Kidney (tissue), 14 donors: ENCODE data around the gene GMPR. TPM values are rescaled to one million over a fixed set of nuclear protein-coding genes. Genes with fewer than 3 reads are reported as not detected.

ENCODE experiments used
- DNase-seq, 5 donors: peaks; one replicate each; pipeline ENCODE4 v3.0.0-alpha.2; 2013 to 2020
- FAIRE-seq: peaks from 2 replicates; lab custom pipeline; 2012; peaks lifted over from hg19 to GRCh38; lab: Jason Lieb, UNC
- H3K27ac ChIP-seq, 2 donors: one replicate each; pipeline ENCODE4 v1.7.0; 2013; ENCODE audit warnings: low read depth in 2 of 2, low read length in 2 of 2, inconsistent platforms in 1 of 2
- H3K27me3 ChIP-seq: one replicate; pipeline ENCODE4 v1.7.1; 2013; ENCODE audit warnings: low read length, inconsistent platforms; ENCODE audit not compliant: control insufficient read depth, insufficient read depth
- H3K36me3 ChIP-seq, 3 donors: one replicate each; pipeline versions ENCODE4 v1.7.0 to v1.7.1; 2013; ENCODE audit warnings: low read length in 3 of 3, control low read depth in 1 of 3, inconsistent platforms in 1 of 3; ENCODE audit not compliant: insufficient read depth in 3 of 3, control insufficient read depth in 2 of 3
- H3K4me1 ChIP-seq, 3 donors: one replicate each; pipeline versions ENCODE4 v1.7.0 to v1.7.1; 2013; ENCODE audit warnings: low read length in 3 of 3, inconsistent platforms in 1 of 3, low read depth in 1 of 3; ENCODE audit not compliant: control insufficient read depth in 2 of 3, insufficient read depth in 2 of 3
- H3K4me3 ChIP-seq, 3 donors: one replicate each; pipeline versions ENCODE4 v1.7.0 to v1.8.1; 2013; ENCODE audit warnings: low read length in 3 of 3, control low read depth in 1 of 3, inconsistent platforms in 1 of 3
- H3K9ac ChIP-seq, 3 donors: one replicate each; pipeline versions ENCODE4 v1.7.0 to v1.7.1; 2013; ENCODE audit warnings: low read length in 3 of 3, control low read depth in 1 of 3, inconsistent platforms in 1 of 3
- H3K9me3 ChIP-seq, 3 donors: one replicate each; pipeline versions ENCODE4 v1.7.0 to v1.7.1; 2013; ENCODE audit warnings: low read length in 3 of 3, control low read depth in 1 of 3, inconsistent platforms in 1 of 3; ENCODE audit not compliant: control insufficient read depth in 2 of 3, insufficient read depth in 1 of 3
- CTCF ChIP-seq: IDR thresholded peaks from 3 replicates; pipeline ENCODE4 v1.5.1; 2012; ENCODE audit warnings: mild to moderate bottlenecking, moderate library complexity, borderline replicate concordance; ENCODE audit not compliant: insufficient read depth; ENCODE audit errors: extremely low read depth
- intact Hi-C: fragments of 100-400 bp; cut with DNase I; formaldehyde crosslinking; loops from one replicate; pipeline ENCODE4 v1.11.1; 2022
- polyA plus RNA-seq: library from polyadenylated mRNA; stranded (reverse); fragments of 350-450 nt; fragmentation: Illumina TruSeq; extraction: RNeasy Lipid Tissue Mini Kit (QIAGEN cat#74804); gene quantifications from one replicate; pipeline ENCODE4 v1.2.3, GENCODE V29; 2014; ENCODE audit warnings: low read depth, low replicate concordance; ENCODE audit not compliant: insufficient read depth
- total RNA-seq: library from RNA; stranded (reverse); fragmentation: NEBNext Ultra II Directional; extraction: Animal tissue kit (Norgen Biotek cat#: 25700); gene quantifications from one replicate; pipeline ENCODE4 v1.2.1, GENCODE V29; 2021
- donor health status: control.
- donor health status: control.
- donor health status: control.
- donor health status: control.
- donor health status: control.
- donor health status: DM: yes; HTN: yes; CAD: no.
- donor health status: Normal renal cell carcinoma (clear cell type).

GMPR gene
- total and polyA plus RNA-seq, 2 donors from 2014 or later, result 51.4 to 54.5 TPM

- intact Hi-C loops, result no loop called here
- Histone ChIP-seq H3K9ac (no peak overlapping the region), H3K9me3 (no peaks in the 10 kb centered on the region), H3K27ac (no peak overlapping the region), H3K4me3 (no peak overlapping the region), H3K27me3 (no peaks in the 10 kb centered on the region), H3K4me1 (peaks cover 0 to 10% (median 0%) of the 10 kb centered on the region in 3 donors), H3K36me3 (no peaks in the 10 kb centered on the region)
- no peak for TF ChIP-seq CTCF
- no peak for DNase-seq
- no peak for FAIRE-seq
These were observed 5.3 kb downstream of the GMPR start for GRCh38 chr6:16243664-16244063.

GRCh38 chr6:16244446-16244845, 6.1 kb downstream of the GMPR start:
- FAIRE-seq, result no peak

GRCh38 chr6:16244869-16245451, 6.6 kb downstream of the GMPR start:
- Histone ChIP-seq H3K4me3 (no peak overlapping the region), H3K9me3 (no peaks in the 10 kb centered on the region), H3K27me3 (no peaks in the 10 kb centered on the region), H3K36me3 (no peaks in the 10 kb centered on the region), H3K27ac (no peak overlapping the region), H3K4me1 (peaks cover 0 to 4% (median 0%) of the 10 kb centered on the region in 3 donors), H3K9ac (no peak overlapping the region)
- no peak for TF ChIP-seq CTCF
- no peak for FAIRE-seq
- DNase-seq, result peak in 3 of 5 donors; percentile 29 to 65 (median 58)
- intact Hi-C loops, result no loop called here

More at GRCh38 chr6:16244446-16244845, 6.1 kb downstream of the GMPR start:
- no peak for TF ChIP-seq CTCF
- no peak for DNase-seq
- H3K4me1 ChIP-seq, result peaks cover 0 to 7% (median 0%) of the 10 kb centered on the region in 3 donors
- no peaks in the 10 kb centered on the region for H3K36me3 ChIP-seq
- no peaks in the 10 kb centered on the region for H3K9me3 ChIP-seq
- intact Hi-C loops, result no loop called here
- H3K27me3 ChIP-seq, result no peaks in the 10 kb centered on the region
- no peak overlapping the region for H3K4me3 ChIP-seq
- no peak overlapping the region for H3K9ac ChIP-seq
- no peak overlapping the region for H3K27ac ChIP-seq

GRCh38 chr6:16248271-16248853, 10.0 kb downstream of the GMPR start:
- no peak overlapping the region for H3K4me3 ChIP-seq
- no peak overlapping the region for H3K27ac ChIP-seq
- no peaks in the 10 kb centered on the region for H3K9me3 ChIP-seq
- FAIRE-seq, result no peak
- TF ChIP-seq CTCF, result no peak
- no peak for DNase-seq
- no peaks in the 10 kb centered on the region for H3K4me1 ChIP-seq
- intact Hi-C loops, result no loop called here
- no peak overlapping the region for H3K9ac ChIP-seq
- no peaks in the 10 kb centered on the region for H3K27me3 ChIP-seq
- H3K36me3 ChIP-seq, result no peaks in the 10 kb centered on the region
